ENCODE measurements around the gene C1orf174. TPM values are rescaled to one million over a fixed set of nuclear protein-coding genes. Genes with fewer than 3 reads are reported as not detected.
A peak's percentile ranks its signal among the peaks of the same experiment; 100 is the strongest.

C1orf174 gene
- polyA plus RNA-seq, 3 donors: 19.1 to 46.0 (median 21.3) TPM

DNA sequence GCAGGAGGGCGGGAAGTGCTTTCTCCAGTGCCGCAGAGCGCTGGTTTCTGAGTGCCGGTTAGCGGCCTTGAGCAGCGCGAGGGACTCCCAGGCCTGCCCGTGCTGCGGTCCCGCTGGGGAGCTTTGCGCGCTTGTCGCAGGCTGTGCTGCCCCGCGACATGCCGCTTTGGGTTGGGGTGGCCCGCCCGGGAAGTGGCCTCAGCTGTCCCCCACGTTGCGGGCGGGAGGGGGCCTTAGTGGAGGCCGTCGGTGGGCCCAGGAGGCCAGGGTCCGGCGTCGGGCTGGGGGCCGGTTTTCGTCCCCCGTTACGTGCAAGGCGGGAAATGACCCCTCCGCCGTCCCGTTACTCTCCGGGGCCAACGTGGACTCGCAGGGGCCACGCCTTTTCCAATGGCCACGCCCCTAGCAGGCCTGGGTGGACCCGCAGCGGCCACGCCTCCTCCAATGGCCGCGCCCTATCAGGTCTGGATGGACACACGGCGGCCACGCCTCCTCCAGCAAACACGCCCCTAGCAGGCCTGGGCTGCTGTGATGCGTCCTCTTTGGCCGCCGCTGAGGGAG lies 977 bp upstream of the C1orf174 start:
- under 1% methylated on average over 49 of the region's 51 CpGs for WGBS (ENCODE audit: insufficient coverage)
- TF ChIP-seq, protein P1, sequence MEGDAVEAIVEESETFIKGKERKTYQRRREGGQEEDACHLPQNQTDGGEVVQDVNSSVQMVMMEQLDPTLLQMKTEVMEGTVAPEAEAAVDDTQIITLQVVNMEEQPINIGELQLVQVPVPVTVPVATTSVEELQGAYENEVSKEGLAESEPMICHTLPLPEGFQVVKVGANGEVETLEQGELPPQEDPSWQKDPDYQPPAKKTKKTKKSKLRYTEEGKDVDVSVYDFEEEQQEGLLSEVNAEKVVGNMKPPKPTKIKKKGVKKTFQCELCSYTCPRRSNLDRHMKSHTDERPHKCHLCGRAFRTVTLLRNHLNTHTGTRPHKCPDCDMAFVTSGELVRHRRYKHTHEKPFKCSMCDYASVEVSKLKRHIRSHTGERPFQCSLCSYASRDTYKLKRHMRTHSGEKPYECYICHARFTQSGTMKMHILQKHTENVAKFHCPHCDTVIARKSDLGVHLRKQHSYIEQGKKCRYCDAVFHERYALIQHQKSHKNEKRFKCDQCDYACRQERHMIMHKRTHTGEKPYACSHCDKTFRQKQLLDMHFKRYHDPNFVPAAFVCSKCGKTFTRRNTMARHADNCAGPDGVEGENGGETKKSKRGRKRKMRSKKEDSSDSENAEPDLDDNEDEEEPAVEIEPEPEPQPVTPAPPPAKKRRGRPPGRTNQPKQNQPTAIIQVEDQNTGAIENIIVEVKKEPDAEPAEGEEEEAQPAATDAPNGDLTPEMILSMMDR (IDR thresholded peaks at IDR 0.05): no peak
- peaks cover 17 to 30% of the 10 kb centered on the region in 2 donors for H3K4me1 ChIP-seq (ENCODE audit: control insufficient read depth in 1 of 2, insufficient read depth in 2 of 2, low read length in 2 of 2)

DNA sequence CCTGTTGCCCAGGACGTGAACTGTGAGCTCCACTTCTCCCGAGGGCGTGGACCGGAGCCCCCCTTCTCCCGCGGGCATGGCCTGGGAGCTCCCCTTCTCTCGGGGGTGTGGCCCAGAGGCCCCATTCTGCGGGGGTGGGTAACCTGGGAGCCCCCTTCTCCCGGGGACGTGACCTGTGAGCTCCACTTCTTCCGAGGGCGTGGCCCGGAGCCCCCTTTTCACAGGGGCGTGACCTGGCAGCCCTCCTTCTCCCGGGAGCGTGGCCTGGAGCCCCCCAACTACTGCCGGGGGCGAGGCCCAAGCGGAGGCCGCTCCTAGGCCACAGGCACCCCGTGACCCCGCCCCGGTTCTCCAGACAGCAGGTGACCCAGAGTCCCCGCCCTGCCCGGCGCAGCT lies 320 bp downstream of the C1orf174 start:
- peaks cover 52% of the 10 kb centered on the region for H3K79me2 ChIP-seq (ENCODE audit: insufficient read depth, low read length)
- under 1% methylated on average over 26 of the region's 26 CpGs for WGBS (ENCODE audit: insufficient coverage)
- no peak for DNase-seq

More for the DNA sequence above, 977 bp upstream of the C1orf174 start:
- peaks cover 19% of the 10 kb centered on the region for H4K20me1 ChIP-seq (ENCODE audit: insufficient read depth, low read length)
- peak overlapping the region; percentile 85 for H3K9ac ChIP-seq (ENCODE audit: insufficient read depth, low read length, poor library complexity, severe bottlenecking)
- peak overlapping the region; percentile 75 for H3K4me2 ChIP-seq (replicated peaks; ENCODE audit: extremely low read depth, low read length, poor library complexity, severe bottlenecking)
- peaks cover 39% of the 10 kb centered on the region for H3K79me2 ChIP-seq (ENCODE audit: insufficient read depth, low read length)
- H3K27me3 ChIP-seq (ENCODE audit: control insufficient read depth in 2 of 2, insufficient read depth in 2 of 2, low read length in 2 of 2): no peaks in the 10 kb centered on the region
- peak overlapping the region; percentile 94 to 98 for H3K27ac ChIP-seq (ENCODE audit: low read depth in 1 of 2, low read length in 2 of 2)
- DNase-seq: peak; percentile 95 to 98 (median 97)
- H3K36me3 Mint-ChIP-seq: peaks cover 16 to 21% of the 10 kb centered on the region in 2 donors
- H3K4me3 Mint-ChIP-seq: peak overlapping the region; percentile 86 to 94
- peak overlapping the region; percentile 98 to 100 (median 100) for H3K27ac Mint-ChIP-seq
- H3K9me3 Mint-ChIP-seq: peaks cover 7 to 13% (median 11%) of the 10 kb centered on the region in 7 donors
- H3K36me3 ChIP-seq (replicated peaks in 1 of 2; ENCODE audit: control insufficient read depth in 1 of 2, insufficient read depth in 2 of 2, low read length in 2 of 2): peaks cover 2 to 6% of the 10 kb centered on the region in 2 donors
- intact Hi-C loops (cut with micrococcal nuclease): loop anchor here (1.0 to 10.0 kb wide), 5 partner anchors 44 to 277 kb away; partner anchors contain the start of genes SMIM1 (in 2 of the 2), CEP104 (in 1 of the 2), DFFB (in 1 of the 2) and TPRG1L (in 1 of the 2)
- peaks cover 35% of the 10 kb centered on the region for H3K4me1 Mint-ChIP-seq
- H2AFZ ChIP-seq (ENCODE audit: insufficient read depth, low read depth, low read length, poor library complexity, severe bottlenecking): peak overlapping the region; percentile 94
- peaks cover 0 to 4% (median 1%) of the 10 kb centered on the region in 3 donors for H3K27me3 Mint-ChIP-seq (ENCODE audit: low read depth in 3 of 3)
- H3K4me3 ChIP-seq (replicated peaks in 1 of 3; ENCODE audit: low read depth in 2 of 3, low read length in 3 of 3): peak overlapping the region; percentile 59 to 97 (median 89)
- H3K9me3 ChIP-seq (replicated peaks in 1 of 2; ENCODE audit: control insufficient read depth in 1 of 2, insufficient read depth in 1 of 2, low read length in 2 of 2): peaks cover 5 to 10% of the 10 kb centered on the region in 2 donors

More for the DNA sequence above, 320 bp downstream of the C1orf174 start:
- Histone ChIP-seq H3K9me3 (replicated peaks in 1 of 2; ENCODE audit: control insufficient read depth in 1 of 2, insufficient read depth in 1 of 2, low read length in 2 of 2) (peaks cover 5 to 10% of the 10 kb centered on the region in 2 donors), H4K20me1 (ENCODE audit: insufficient read depth, low read length) (peaks cover 25% of the 10 kb centered on the region), H3K36me3 (replicated peaks in 1 of 2; ENCODE audit: control insufficient read depth in 1 of 2, insufficient read depth in 2 of 2, low read length in 2 of 2) (peaks cover 13 to 19% of the 10 kb centered on the region in 2 donors), H3K9ac (ENCODE audit: insufficient read depth, low read length, poor library complexity, severe bottlenecking) (peak overlapping the region; percentile 85), H3K4me1 (ENCODE audit: control insufficient read depth in 1 of 2, insufficient read depth in 2 of 2, low read length in 2 of 2) (peaks cover 9 to 21% of the 10 kb centered on the region in 2 donors), H3K4me3 (replicated peaks in 1 of 3; ENCODE audit: low read depth in 2 of 3, low read length in 3 of 3) (peak overlapping the region; percentile 59 to 97 (median 89)), H3K27me3 (ENCODE audit: control insufficient read depth in 2 of 2, insufficient read depth in 2 of 2, low read length in 2 of 2) (no peaks in the 10 kb centered on the region), H2AFZ (ENCODE audit: insufficient read depth, low read depth, low read length, poor library complexity, severe bottlenecking) (peak overlapping the region; percentile 94), H3K4me2 (replicated peaks; ENCODE audit: extremely low read depth, low read length, poor library complexity, severe bottlenecking) (peak overlapping the region; percentile 75), H3K27ac (ENCODE audit: low read depth in 1 of 2, low read length in 2 of 2) (peak overlapping the region; percentile 52 to 94)
- Mint-ChIP-seq H3K27me3 (ENCODE audit: low read depth in 3 of 3) (peaks cover 0 to 4% (median 1%) of the 10 kb centered on the region in 3 donors), H3K4me1 (peaks cover 25% of the 10 kb centered on the region), H3K9me3 (peaks cover 7 to 13% (median 11%) of the 10 kb centered on the region in 7 donors), H3K27ac (peak overlapping the region; percentile 98 to 100 (median 100)), H3K4me3 (peak overlapping the region; percentile 86 to 94), H3K36me3 (peaks cover 26 to 33% of the 10 kb centered on the region in 2 donors)
- intact Hi-C loops (cut with micrococcal nuclease): loop anchor here (1.0 to 10.0 kb wide), 7 partner anchors 42 to 275 kb away; partner anchors contain the start of genes CEP104 (in 2 of the 2), DFFB (in 2 of the 2), SMIM1 (in 2 of the 2) and TP73 (in 1 of the 2)
- TF ChIP-seq, protein P1 (IDR thresholded peaks at IDR 0.05): no peak
